Choroid plexus epithelial cell (primary cell): ENCODE results near the gene ARCN1.

ENCODE experiments used
- DNase-seq: peaks from one replicate; pipeline ENCODE4 v3.0.0-alpha.2; 2010; ENCODE audit warnings: low read depth
- H3K4me3 ChIP-seq: 2 replicates; pipeline ENCODE4 v1.5.1; 2011; ENCODE audit warnings: low read depth, mild to moderate bottlenecking, control low read depth, low read length, moderate library complexity
- CTCF ChIP-seq: conservative IDR thresholded peaks from 2 replicates; pipeline ENCODE4 v1.5.1; 2011; ENCODE audit warnings: low read depth, mild to moderate bottlenecking, control low read depth, inconsistent platforms, low read length, moderate library complexity

The ARCN1 gene

GRCh38 chr11:118633979-118634378 lies 61.8 kb downstream of the ARCN1 start:
- DNase-seq, result no peak
- no peak for TF ChIP-seq CTCF
- no peak overlapping the region for H3K4me3 ChIP-seq

GRCh38 chr11:118634431-118635236 lies 62.4 kb downstream of the ARCN1 start:
- peak overlapping the region; percentile 2 for H3K4me3 ChIP-seq
- no peak for TF ChIP-seq CTCF
- DNase-seq, result peak; percentile 78

DNA sequence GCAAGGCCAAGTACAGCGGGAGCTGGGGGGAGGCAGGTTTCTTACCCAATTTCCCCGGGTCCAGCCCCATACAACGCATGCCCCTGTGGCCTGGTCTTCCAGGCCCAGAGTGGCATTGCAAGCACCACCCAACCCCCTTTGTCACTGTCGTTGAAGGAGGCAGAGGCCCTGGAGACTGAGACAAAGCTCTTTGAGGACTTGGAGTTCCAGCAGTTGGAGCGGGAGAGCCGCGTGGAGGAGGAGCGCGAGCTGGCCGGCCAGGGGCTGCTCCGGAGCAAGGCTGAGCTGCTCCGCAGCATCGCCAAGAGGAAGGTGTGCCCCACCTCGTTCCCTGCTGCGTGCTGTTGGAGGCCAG lies 63.0 kb downstream of the ARCN1 start:
- no peak for DNase-seq
- TF ChIP-seq CTCF, result no peak
- H3K4me3 ChIP-seq, result no peak overlapping the region

GRCh38 chr11:118635642-118636041 lies 63.4 kb downstream of the ARCN1 start:
- no peak for TF ChIP-seq CTCF
- DNase-seq, result no peak
- H3K4me3 ChIP-seq, result no peak overlapping the region

DNA sequence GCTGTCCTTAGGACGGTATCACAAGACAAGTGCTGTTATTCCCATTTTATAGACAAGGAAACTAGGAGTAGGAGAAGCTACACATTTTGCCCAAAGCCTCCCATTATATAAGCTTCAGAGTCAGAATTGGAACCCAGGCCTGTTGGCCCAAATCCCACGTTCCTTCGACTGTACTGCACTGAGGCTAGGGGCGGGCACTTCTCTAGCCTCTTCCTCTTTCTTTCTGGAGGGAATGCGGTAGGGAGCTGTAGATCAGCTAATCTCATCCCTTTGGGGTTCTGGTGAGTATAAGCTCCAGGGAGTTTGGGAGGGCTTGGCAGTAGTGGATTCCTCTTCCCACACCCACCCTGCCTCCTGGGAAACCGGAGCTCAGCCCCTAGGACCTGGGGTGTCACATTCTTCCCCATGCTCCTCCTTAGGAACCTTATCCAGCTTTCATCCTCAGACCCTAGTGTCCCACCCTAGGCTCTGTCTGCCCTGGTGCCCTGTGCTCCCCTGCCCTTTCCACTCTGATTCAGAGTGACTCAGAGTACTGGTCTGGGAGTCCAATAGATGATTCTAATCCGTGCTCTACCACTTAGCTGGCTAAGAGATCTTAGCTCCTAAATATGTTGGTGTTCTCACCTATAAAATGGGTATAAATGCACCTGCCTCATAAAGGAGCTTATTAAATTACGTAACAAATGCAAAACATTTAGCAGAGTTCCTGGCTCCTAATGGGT lies 64.5 kb downstream of the ARCN1 start:
- TF ChIP-seq CTCF, result no peak
- no peak overlapping the region for H3K4me3 ChIP-seq
- DNase-seq, result no peak

- H3K4me3 ChIP-seq, result no peak overlapping the region
- DNase-seq, result no peak
- TF ChIP-seq CTCF, result no peak
Measured at GRCh38 chr11:118638726-118639125, 66.5 kb downstream of the ARCN1 start.
